Tibial nerve (tissue), 4 donors: ENCODE results near the gene RNF145. TPM values are rescaled to one million over a fixed set of nuclear protein-coding genes. Genes with fewer than 3 reads are reported as not detected.

Experiments used
- DNase-seq, 2 donors: peaks; one replicate each; pipeline ENCODE4 v3.0.0-alpha.2; 2019; ENCODE audit warnings: low spot score in 2 of 2
- H3K27ac ChIP-seq, 4 donors: fragments of 200-600 bp; sonication (generic) in 3 of 4; one replicate each; pipeline ENCODE4 v1.5.1; 2017 to 2019; ENCODE audit warnings: mild to moderate bottlenecking in 1 of 4
- H3K27me3 ChIP-seq, 2 donors: fragments of 200-600 bp; sonication (generic) in 1 of 2; one replicate each; pipeline versions ENCODE4 v1.5.1 to v1.6.0; 2017 to 2019
- H3K36me3 ChIP-seq, 3 donors: fragments of 200-600 bp; sonication (generic); one replicate each; pipeline ENCODE4 v1.5.1; 2018 to 2019
- H3K4me1 ChIP-seq, 4 donors: fragments of 200-600 bp; sonication (generic) in 3 of 4; one replicate each; pipeline ENCODE4 v1.5.1; 2017 to 2019
- H3K4me3 ChIP-seq, 4 donors: fragments of 200-600 bp; sonication (generic) in 3 of 4; one replicate each; pipeline ENCODE4 v1.5.1; 2017 to 2019; ENCODE audit warnings: mild to moderate bottlenecking in 1 of 4, moderate library complexity in 1 of 4
- H3K9me3 ChIP-seq, 4 donors: fragments of 200-600 bp; sonication (generic) in 3 of 4; one replicate each; pipeline ENCODE4 v1.5.1; 2017 to 2019
- EP300 ChIP-seq, 2 donors: sonication (generic); formaldehyde crosslinking; IDR thresholded peaks; one replicate each; pipeline ENCODE4 v1.6.1; 2017; ENCODE audit warnings: antibody characterized with exemption in 2 of 2, mild to moderate bottlenecking in 1 of 2
- POLR2A ChIP-seq, 2 donors: fragments of 450-650 bp; IDR thresholded peaks; one replicate each; pipeline ENCODE4 v1.6.1; 2017; ENCODE audit warnings: antibody characterized with exemption in 2 of 2, mild to moderate bottlenecking in 2 of 2, moderate library complexity in 2 of 2
- WGBS, 2 donors: methylation state at CpG; one replicate each; pipeline ENCODE4 v1.1.5; 2018; 5-methylcytosine and 5-hydroxymethylcytosine counted together
- total RNA-seq, 4 donors: library from RNA; depleted of rRNA; stranded (reverse); fragments of >200 nt; gene quantifications; one replicate each; pipeline ENCODE4 v1.1.0, GENCODE V29; 2016
- TF ChIP-seq, protein P1 (sequence below), 5 experiments: fragments of 200-600 bp in 3 of 5; fragments of 450-650 bp in 2 of 5; sonication (generic) in 3 of 5; IDR thresholded peaks; one replicate each; pipeline ENCODE4 v1.5.1; 2016 to 2019; ENCODE audit warnings: antibody characterized with exemption in 5 of 5, mild to moderate bottlenecking in 3 of 5, moderate library complexity in 2 of 5

Gene RNF145
- total RNA-seq, 4 donors from 2014 or later: 40.2 to 65.1 (median 50.4) TPM

DNA sequence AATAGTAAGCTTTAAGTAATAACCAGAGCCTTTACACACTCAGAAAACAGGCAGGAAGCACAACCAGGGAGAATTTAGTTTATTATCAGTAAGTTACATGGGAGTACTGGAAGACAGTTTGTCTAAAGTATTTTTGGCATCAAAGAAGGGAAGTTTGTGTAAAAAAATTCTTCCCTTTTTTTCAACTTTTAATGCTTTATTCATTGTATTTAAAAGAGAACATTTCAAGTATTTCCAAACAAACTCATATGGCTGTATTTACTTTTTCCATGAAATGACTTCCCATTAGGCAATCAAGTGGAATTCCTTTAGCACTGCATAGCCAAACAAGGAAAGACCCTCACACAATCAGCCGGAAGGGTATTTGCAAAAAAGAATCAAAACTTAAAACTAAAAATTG lies 26.7 kb downstream of the RNF145 start:
- Histone ChIP-seq H3K36me3 (peaks cover 0 to 4% (median 0%) of the 10 kb centered on the region in 3 donors), H3K9me3 (no peaks in the 10 kb centered on the region), H3K27ac (peak overlapping the region in 2 of 4 donors; percentile 21 to 38), H3K4me3 (no peak overlapping the region), H3K4me1 (peaks cover 0 to 82% (median 40%) of the 10 kb centered on the region in 4 donors), H3K27me3 (no peaks in the 10 kb centered on the region)
- TF ChIP-seq EP300 (IDR thresholded peaks at IDR 0.05) (no peak), POLR2A (IDR thresholded peaks at IDR 0.05) (no peak)
- TF ChIP-seq, protein P1, sequence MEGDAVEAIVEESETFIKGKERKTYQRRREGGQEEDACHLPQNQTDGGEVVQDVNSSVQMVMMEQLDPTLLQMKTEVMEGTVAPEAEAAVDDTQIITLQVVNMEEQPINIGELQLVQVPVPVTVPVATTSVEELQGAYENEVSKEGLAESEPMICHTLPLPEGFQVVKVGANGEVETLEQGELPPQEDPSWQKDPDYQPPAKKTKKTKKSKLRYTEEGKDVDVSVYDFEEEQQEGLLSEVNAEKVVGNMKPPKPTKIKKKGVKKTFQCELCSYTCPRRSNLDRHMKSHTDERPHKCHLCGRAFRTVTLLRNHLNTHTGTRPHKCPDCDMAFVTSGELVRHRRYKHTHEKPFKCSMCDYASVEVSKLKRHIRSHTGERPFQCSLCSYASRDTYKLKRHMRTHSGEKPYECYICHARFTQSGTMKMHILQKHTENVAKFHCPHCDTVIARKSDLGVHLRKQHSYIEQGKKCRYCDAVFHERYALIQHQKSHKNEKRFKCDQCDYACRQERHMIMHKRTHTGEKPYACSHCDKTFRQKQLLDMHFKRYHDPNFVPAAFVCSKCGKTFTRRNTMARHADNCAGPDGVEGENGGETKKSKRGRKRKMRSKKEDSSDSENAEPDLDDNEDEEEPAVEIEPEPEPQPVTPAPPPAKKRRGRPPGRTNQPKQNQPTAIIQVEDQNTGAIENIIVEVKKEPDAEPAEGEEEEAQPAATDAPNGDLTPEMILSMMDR (IDR thresholded peaks at IDR 0.05): no peak
- WGBS, 2 donors: 17 to 33% methylated on average over 1 of the region's 1 CpG
- DNase-seq: no peak

- H3K27ac ChIP-seq: peak overlapping the region in 1 of 4 donors; percentile 38
- 90 to 91% methylated on average over 4 of the region's 4 CpGs for WGBS, 2 donors
- peaks cover 0 to 91% (median 40%) of the 10 kb centered on the region in 4 donors for H3K4me1 ChIP-seq
- no peak for DNase-seq
- peaks cover 0 to 4% (median 0%) of the 10 kb centered on the region in 3 donors for H3K36me3 ChIP-seq
- no peaks in the 10 kb centered on the region for H3K9me3 ChIP-seq
- H3K27me3 ChIP-seq: no peaks in the 10 kb centered on the region
- no peak for TF ChIP-seq POLR2A (IDR thresholded peaks at IDR 0.05)
- TF ChIP-seq, protein P1 (IDR thresholded peaks at IDR 0.05): no peak
- no peak overlapping the region for H3K4me3 ChIP-seq
Observed at GRCh38 chr5:159181651-159182050, 27.7 kb downstream of the RNF145 start.

GRCh38 chr5:159181152-159181551 lies 28.2 kb downstream of the RNF145 start:
- DNase-seq: no peak
- Histone ChIP-seq H3K27ac (no peak overlapping the region), H3K36me3 (peaks cover 0 to 4% (median 0%) of the 10 kb centered on the region in 3 donors), H3K4me1 (peaks cover 0 to 87% (median 40%) of the 10 kb centered on the region in 4 donors), H3K27me3 (no peaks in the 10 kb centered on the region), H3K4me3 (no peak overlapping the region), H3K9me3 (no peaks in the 10 kb centered on the region)
- TF ChIP-seq, protein P1 (IDR thresholded peaks at IDR 0.05): no peak
- no peak for TF ChIP-seq EP300 (IDR thresholded peaks at IDR 0.05)
- TF ChIP-seq POLR2A (IDR thresholded peaks at IDR 0.05): no peak

- peaks cover 0 to 88% (median 36%) of the 10 kb centered on the region in 4 donors for H3K4me1 ChIP-seq
- H3K27me3 ChIP-seq: no peaks in the 10 kb centered on the region
- TF ChIP-seq EP300 (IDR thresholded peaks at IDR 0.05) (no peak), POLR2A (IDR thresholded peaks at IDR 0.05) (no peak)
- TF ChIP-seq, protein P1 (IDR thresholded peaks at IDR 0.05): no peak
- peak overlapping the region in 3 of 4 donors; percentile 25 to 72 (median 71) for H3K27ac ChIP-seq
- H3K9me3 ChIP-seq: no peaks in the 10 kb centered on the region
- no peak overlapping the region for H3K4me3 ChIP-seq
- DNase-seq: no peak
- 47 to 59% methylated on average over 3 of the region's 3 CpGs for WGBS, 2 donors
- no peaks in the 10 kb centered on the region for H3K36me3 ChIP-seq
Observed at GRCh38 chr5:159179529-159180305, 29.6 kb downstream of the RNF145 start.

GRCh38 chr5:159178978-159179377 lies 30.4 kb downstream of the RNF145 start:
- no peak for DNase-seq

More at GRCh38 chr5:159178978-159179377, 30.4 kb downstream of the RNF145 start:
- Histone ChIP-seq H3K9me3 (no peaks in the 10 kb centered on the region), H3K27ac (peak overlapping the region in 3 of 4 donors; percentile 25 to 72 (median 71)), H3K27me3 (no peaks in the 10 kb centered on the region), H3K36me3 (no peaks in the 10 kb centered on the region), H3K4me1 (peaks cover 0 to 87% (median 35%) of the 10 kb centered on the region in 4 donors), H3K4me3 (no peak overlapping the region)
- TF ChIP-seq, protein P1 (IDR thresholded peaks at IDR 0.05): no peak
- TF ChIP-seq POLR2A (IDR thresholded peaks at IDR 0.05): no peak
- peak; percentile 34 to 62 for TF ChIP-seq EP300 (IDR thresholded peaks at IDR 0.05)
- WGBS, 2 donors: 17 to 23% methylated on average over 2 of the region's 2 CpGs
